Activated effector memory CD4-positive, alpha-beta T cell treated with Interleukin-2 at 50 U/mL for 16 hours (primary cell): ENCODE results near the gene GPR152.

ENCODE experiments used
- DNase-seq: peaks from one replicate; pipeline ENCODE4 v3.0.0-alpha.2; 2020

The GPR152 gene

DNA sequence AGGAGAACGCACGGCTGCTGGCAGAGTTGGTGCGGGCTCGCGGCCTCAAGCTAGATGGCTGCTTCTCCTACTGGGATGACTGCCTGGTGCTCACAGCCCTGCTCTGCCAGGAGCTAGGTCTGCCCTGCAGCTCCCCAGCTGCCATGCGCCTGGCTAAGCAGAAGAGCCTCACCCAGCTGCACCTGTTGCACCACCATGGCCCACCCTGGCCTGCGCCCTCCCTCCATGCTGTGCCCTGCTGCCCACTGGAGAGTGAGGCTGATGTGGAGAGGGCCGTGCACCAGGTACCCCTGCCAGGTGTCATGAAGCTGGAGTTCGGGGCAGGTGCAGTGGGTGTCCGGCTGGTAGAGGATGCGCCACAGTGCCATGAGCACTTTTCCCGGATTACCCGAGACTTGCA is 29.1 kb downstream of the GPR152 start:
- no peak for DNase-seq

DNA sequence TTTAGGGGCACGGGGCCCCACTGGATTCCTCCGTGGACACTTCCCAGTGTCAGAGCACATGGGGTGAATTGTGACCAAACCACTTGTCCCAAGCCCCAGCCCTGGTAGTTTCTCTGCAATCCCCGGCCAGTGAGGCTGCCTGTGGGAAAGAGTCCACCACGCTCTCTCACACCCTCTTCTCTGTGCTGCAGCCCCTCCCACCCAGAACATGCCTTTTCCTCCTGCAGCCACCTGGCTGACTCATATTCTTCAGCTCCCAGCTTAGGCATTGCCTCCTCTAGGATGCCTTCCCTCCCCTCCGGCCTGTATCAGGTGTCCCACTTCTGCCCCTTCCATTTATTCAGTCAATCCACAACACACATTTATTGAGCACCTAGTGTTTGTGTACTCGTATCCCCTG is 29.6 kb downstream of the GPR152 start:
- no peak for DNase-seq

DNA sequence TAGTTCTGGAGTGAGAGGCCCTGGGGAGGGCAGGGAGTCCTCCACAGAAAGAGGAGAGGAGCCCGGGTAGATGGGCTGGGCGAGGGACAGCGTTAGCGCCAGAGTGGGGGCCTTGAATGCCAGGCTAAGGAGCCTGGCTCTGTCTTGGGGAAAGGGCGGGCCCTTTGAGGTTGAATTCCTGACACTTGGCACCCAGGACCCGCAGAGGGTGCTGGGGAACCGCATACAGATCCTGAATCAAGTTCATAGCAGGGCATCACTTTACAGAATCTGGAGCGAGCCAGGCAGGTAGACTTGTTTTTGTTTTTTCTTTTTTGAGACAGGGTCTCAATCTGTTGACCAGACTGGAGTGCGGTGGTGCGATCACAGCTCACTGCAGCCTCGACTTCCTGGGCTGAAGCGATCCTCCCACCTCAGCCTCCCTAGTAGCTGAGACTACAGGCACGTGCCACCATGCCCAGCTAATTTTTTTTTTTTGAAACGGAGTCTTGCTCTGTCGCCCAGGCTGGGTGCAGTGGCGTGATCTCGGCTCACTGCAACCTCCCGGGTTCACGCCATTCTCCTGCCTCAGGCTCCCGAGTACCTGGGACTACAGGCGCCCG is 31.0 kb downstream of the GPR152 start:
- no peak for DNase-seq

- peak; percentile 98 for DNase-seq
Observed at GRCh38 chr11:67420646-67421429, 31.7 kb downstream of the GPR152 start.

DNA sequence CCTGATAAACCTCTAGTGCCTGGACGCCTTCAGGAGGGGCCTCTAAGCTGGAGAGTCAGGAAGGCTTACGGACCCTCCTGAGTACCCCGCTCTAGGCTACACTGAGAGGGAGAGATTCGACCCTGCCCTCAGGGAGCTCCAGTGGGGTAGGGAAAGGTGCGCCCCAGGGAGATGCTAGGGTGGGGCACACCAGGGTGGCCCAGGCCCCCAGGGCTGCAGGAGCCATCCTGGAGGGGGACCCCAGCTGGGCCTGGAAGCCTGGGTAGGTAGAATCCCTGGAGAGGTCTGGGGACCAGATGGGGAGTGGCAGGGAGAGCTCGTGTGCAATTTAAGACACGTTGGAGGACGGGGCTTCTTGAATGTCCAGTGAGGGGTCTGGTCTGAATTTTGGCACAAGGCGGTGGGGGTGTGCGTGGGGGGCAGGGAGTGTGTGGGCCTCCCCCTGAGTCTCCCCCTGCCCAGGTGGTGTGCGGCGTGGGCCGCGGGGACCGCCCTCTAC is 32.3 kb downstream of the GPR152 start:
- no peak for DNase-seq

DNA sequence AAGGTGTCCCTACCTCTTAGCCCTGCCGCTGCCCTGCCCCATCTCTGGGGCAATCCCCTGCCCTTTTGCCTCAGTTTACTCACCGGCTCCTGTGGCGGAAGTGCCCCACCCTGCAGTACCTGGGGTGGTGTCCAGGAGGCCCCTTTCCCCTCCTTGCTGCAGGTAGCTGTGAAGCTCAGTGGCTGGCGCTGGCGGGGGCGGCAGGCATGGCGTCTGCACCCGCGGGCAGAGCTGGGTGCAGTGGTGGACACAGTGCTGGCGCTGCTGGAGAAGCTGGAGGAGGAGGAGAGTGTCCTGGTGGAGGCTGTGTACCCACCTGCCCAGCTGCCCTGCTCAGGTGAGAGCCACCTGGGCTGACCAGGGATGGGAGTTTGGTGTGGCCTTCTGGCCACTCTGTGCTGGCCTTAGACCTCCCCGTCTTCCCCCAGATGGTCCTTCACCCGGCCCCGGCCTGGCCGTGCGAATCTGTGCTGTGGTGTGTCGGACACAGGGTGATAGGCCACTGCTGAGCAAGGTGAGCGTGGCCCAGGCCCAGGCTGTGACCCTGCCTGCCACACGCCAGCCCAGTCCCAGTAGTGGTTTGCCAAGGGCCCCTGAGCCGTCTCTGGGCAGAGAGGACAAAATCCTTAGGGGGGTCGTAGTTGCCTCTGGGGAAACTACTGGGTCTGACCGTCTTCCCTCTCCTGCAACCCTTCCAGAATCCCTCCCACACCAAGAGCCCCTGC is 33.0 kb downstream of the GPR152 start:
- DNase-seq: no peak

DNA sequence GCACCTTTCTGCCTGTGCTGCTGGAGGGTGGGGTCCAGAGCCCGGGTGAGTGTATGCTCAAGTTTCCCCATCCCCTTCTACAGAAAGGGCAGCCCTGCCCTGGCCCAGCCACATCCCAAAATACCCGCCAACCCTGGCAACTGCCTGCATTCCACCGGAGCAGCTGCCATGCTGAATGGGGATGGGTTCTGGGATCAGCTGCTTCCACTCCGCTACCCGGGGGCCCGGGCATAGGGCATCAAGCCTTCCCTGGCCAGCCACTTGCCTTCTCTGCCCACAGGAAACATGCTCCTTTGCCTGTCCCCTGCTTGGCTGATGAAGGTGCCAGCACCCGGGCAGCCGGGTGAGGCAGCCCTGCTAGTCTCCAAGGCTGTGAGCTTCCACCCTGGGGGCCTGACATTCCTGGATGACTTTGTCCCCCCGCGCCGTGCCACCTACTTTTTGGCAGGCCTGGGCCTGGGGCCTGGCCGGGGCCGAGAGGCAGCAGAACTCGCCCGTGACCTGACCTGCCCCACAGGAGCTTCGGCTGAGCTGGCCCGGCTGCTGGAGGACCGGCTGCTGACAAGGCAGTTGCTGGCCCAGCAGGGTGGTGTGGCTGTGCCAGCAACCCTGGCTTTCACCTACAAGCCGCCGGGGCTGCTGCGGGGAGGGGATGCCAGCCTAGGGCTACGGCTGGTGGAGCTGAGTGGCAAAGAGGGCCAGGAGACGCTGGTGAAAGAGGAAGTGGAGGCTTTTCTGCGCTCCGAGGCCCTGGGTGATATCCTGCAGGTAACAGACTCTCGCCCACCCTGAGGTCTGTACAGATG is 33.9 kb downstream of the GPR152 start:
- no peak for DNase-seq

DNA sequence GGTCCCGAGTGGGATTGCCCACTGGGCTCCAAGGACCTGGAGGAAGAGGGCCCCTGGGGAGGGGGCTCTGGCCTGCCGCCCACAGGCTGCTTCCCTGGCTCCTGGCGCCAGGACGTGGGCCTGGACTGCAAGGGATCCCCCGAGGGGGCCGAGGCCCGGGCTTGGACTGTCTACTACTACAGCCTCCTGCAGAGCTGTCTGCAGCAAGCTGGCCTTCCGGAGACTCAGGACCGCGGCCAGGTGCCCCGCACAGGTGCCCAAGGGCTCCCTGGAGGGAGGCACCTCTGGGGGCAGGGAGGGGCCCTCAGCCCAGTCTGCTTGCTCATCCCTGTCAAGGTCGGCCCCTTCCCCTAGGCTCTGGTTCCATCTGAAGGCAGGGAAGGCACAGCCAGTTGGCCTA is 35.1 kb downstream of the GPR152 start:
- DNase-seq: no peak

- DNase-seq: peak; percentile 84
Observed at GRCh38 chr11:67416416-67417335, 35.9 kb downstream of the GPR152 start.

GRCh38 chr11:67415501-67416304 is 36.8 kb downstream of the GPR152 start, which contains the start of gene CARNS1:
TSS of gene CARNS1 (plus strand) at chr11:67415678. CDS start at chr11:67416200, 522 bp downstream.
- DNase-seq: no peak

- no peak for DNase-seq
Observed at GRCh38 chr11:67413266-67413849, 39.2 kb downstream of the GPR152 start.

DNA sequence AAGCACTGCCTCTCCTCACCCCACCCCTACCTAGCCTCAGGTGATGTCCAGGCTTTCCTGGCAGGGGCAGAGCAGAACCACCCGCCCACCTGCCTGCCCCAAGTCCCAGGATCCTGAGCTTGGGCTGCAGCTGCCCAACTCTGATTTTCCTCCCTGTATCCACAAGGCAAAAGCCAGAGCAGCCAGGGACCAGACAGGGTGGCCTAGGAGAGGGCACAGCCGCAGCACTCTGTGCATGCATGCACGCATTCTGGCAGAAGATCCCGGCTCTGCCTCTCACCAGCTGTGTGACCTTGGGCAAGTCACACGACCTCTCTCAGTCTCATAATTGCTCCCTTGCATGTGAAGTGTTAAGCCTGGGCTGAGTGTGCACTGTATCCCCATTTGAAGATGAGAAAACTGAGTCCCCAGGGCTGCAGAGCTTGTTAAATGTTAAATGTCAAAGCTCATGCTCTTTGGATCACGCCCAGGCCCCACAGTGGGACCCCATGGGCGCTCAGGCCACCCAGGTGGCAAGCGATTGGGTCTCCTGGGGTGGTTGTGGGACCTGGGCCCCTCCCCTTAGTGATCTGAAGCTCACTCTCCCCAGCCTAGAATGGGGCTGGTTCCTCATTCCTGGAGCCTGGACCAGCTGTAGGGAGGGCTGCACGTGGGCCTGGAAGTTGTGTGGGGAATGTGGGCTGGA is 39.9 kb downstream of the GPR152 start:
- no peak for DNase-seq

DNA sequence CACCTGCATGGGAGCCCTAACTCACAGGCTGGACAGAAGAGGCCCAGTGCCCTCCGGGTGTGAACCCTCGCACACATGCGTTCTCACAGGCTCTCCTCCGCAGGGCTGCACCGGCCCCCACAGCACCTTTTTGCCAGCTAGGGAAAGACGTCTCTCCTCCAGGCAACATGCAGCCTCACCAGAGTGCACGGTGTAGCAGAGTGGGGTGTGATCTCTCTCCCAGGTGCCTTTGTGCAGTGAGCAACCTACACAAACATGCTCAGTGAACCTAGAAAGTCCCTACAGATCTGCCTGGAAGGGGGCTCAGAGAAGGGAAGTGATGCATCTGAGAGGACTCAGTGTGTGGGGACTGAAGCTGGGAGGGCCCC is 40.8 kb downstream of the GPR152 start:
- no peak for DNase-seq

- DNase-seq: no peak
Observed at GRCh38 chr11:67410984-67411784, 41.3 kb downstream of the GPR152 start.

DNA sequence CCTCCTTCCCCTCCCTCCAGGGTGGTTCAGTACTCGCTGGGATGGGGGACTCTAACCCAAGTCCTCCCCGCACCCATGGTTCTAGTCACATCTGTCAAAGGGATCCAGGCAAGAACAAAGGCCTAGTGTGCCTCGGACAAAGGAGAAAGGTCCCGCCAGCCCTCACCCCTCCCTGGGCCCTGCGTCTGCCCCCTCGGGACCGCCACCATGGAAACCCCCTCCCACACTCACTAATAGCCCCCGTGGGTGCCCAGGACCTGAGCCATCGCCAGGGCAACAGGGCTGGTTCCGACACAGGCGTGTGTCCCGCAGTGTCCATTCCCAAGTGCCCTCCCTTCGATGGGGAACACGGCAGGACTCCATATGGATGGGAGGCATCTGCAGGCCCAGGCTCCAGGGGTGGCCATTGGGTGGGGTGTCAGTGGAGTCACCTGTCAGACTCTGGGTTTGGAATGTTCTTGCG is 42.1 kb downstream of the GPR152 start:
- no peak for DNase-seq

- no peak for DNase-seq
Observed at GRCh38 chr11:67409781-67410368, 42.7 kb downstream of the GPR152 start.

DNA sequence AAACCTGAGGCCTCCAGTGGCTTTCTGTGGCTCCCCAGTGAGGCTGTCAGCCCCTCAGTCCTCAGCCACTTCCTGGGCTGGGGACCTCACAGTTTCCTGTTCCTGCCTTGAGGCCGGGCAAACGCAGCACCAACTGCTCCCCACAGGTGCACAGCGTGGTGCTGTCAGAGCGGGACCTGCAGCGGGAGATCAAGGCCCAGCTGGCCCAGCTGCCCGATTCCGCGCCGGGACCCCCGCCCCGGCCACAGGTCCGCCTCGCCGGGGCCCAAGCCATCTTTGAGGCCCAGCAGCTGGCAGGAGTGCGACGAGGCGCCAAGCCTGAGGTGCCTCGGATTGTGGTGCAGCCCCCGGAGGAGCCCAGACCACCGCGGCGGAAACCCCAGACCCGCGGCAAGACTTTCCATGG is 43.3 kb downstream of the GPR152 start:
- peak; percentile 74 for DNase-seq

DNA sequence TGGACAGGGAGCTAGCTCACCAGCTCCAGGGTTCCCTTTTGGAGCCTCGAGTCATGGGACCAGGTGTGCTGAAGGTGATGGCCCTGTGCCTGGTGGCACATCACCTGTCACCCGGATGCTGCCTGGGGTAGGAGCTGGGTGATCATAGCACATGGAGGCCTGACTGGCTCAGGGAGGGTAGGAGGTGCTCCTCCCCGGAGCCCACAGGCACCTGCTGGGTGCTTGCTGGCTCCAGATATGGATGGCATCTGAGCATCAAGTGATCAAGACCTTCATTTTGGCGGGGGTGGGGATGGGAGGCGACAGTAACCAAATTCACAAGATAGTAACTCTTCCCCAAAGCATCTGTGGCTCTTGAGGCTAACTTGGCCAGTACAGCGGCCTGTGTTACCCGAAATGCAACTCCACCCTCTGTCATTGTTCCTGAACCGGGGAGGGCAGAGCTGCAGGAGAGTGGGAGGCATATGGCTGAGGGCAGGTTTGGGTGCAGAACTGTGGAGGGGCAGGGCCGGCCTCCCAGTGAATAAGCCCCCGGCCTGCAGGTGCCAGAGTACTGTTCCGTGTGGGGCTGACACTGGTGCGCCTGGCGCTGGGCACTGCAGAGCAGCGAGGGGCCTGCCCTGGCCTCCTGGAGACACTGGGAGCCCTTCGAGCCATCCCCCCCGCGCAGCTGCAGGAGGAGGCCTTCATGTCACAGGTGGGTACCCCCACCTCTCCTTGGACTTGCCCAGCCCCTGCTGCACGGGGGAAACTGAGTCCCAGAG is 43.9 kb downstream of the GPR152 start:
- DNase-seq: no peak
